H1 (cell line): ENCODE data around the gene HYLS1. TPM values are rescaled to one million over a fixed set of nuclear protein-coding genes. Genes with fewer than 3 reads are reported as not detected.

ENCODE experiments used
- CTCF ChIA-PET: fragments of 300-600 bp; sonication (Branson Sonifier 250); formaldehyde crosslinking; loops from one replicate; lab custom pipeline; 2021; ENCODE audit not compliant: partially characterized antibody; lab: Charles Lee
- POLR2A ChIA-PET: fragments of 300-600 bp; sonication (Branson Sonifier 250); formaldehyde crosslinking; loops from one replicate; lab custom pipeline; 2021; ENCODE audit warnings: inconsistent platforms; ENCODE audit not compliant: partially characterized antibody; lab: Charles Lee
- DNase-seq, 2 experiments: peaks; one replicate each; pipeline versions ENCODE4 v3.0.0 to v3.0.0-alpha.2; 2010 to 2022; ENCODE audit warnings: low spot score in 2 of 2, low read depth in 1 of 2, mixed read lengths in 1 of 2
- FAIRE-seq: peaks from 2 replicates; lab custom pipeline; 2011; peaks lifted over from hg19 to GRCh38; lab: Jason Lieb, UNC
- H2AFZ ChIP-seq: 2 replicates; pipeline ENCODE4 v1.8.1; 2012; ENCODE audit warnings: low read length, inconsistent platforms
- H2AK5ac ChIP-seq: 2 replicates; pipeline ENCODE4 v1.6.1; 2013; ENCODE audit warnings: low read depth, low read length
- H2BK120ac ChIP-seq: replicated peaks from 2 replicates; pipeline ENCODE3; 2013; ENCODE audit warnings: low read depth, low read length, inconsistent platforms
- H2BK12ac ChIP-seq: 2 replicates; pipeline ENCODE4 v1.6.1; 2013; ENCODE audit warnings: low read depth, low read length
- H2BK15ac ChIP-seq: 2 replicates; pipeline ENCODE4 v1.6.1; 2013; ENCODE audit warnings: low read length
- H2BK20ac ChIP-seq: 2 replicates; pipeline ENCODE4 v1.6.1; 2013; ENCODE audit warnings: low read length
- H2BK5ac ChIP-seq: 2 replicates; pipeline ENCODE4 v1.6.1; 2013; ENCODE audit warnings: low read depth, low read length
- H3K14ac ChIP-seq: 2 replicates; pipeline ENCODE4 v1.6.1; 2013; ENCODE audit warnings: inconsistent platforms; ENCODE audit not compliant: insufficient read length
- H3K18ac ChIP-seq: 2 replicates; pipeline ENCODE4 v1.6.1; 2013; ENCODE audit warnings: low read length; ENCODE audit errors: extremely low read depth
- H3K23ac ChIP-seq: 2 replicates; pipeline ENCODE4 v1.6.1; 2013; ENCODE audit warnings: inconsistent platforms; ENCODE audit not compliant: insufficient read length
- H3K23me2 ChIP-seq: 2 replicates; pipeline ENCODE4 v1.6.1; 2013; ENCODE audit warnings: low read depth, low read length
- H3K27ac ChIP-seq: 2 replicates; pipeline ENCODE4 v1.6.1; 2011; ENCODE audit warnings: low read depth, low read length, inconsistent platforms
- H3K27me3 ChIP-seq, 4 experiments: replicated peaks in 1 of 4; 1 replicate in 1 of 4; 2 replicates in 3 of 4; pipeline versions ENCODE4 v1.6.1 to v1.8.1; 2011 to 2013; ENCODE audit warnings: low read length in 3 of 4, mild to moderate bottlenecking in 3 of 4, inconsistent platforms in 2 of 4, mixed read lengths in 2 of 4, moderate library complexity in 1 of 4; ENCODE audit not compliant: control insufficient read depth in 3 of 4, insufficient read depth in 3 of 4; ENCODE audit errors: extremely low read depth in 1 of 4
- H3K36me3 ChIP-seq, 4 experiments: 2 replicates each; pipeline versions ENCODE4 v1.6.1 to v1.8.1; 2011 to 2013; ENCODE audit warnings: mild to moderate bottlenecking in 4 of 4, low read length in 3 of 4, moderate library complexity in 2 of 4, control low read depth in 1 of 4, inconsistent platforms in 1 of 4; ENCODE audit not compliant: insufficient read depth in 4 of 4, control insufficient read depth in 2 of 4
- H3K4ac ChIP-seq: replicated peaks from 2 replicates; pipeline ENCODE3; 2013; ENCODE audit warnings: low read length, low read depth, mixed read lengths, inconsistent platforms; ENCODE audit not compliant: insufficient read length
- H3K4me1 ChIP-seq, 4 experiments: replicated peaks in 1 of 4; 1 replicate in 1 of 4; 2 replicates in 3 of 4; pipeline versions ENCODE4 v1.6.1 to v1.8.1; 2011 to 2013; ENCODE audit warnings: low read length in 3 of 4, inconsistent platforms in 2 of 4, mixed read lengths in 1 of 4; ENCODE audit not compliant: insufficient read depth in 4 of 4, control insufficient read depth in 3 of 4
- H3K4me2 ChIP-seq, 2 experiments: 2 replicates each; pipeline versions ENCODE4 v1.6.1 to v1.8.1; 2011 to 2013; ENCODE audit warnings: low read depth in 2 of 2, low read length in 2 of 2, control low read depth in 1 of 2, inconsistent platforms in 1 of 2, mild to moderate bottlenecking in 1 of 2; ENCODE audit not compliant: insufficient read depth in 1 of 2
- H3K4me3 ChIP-seq, 4 experiments: fragments of 200-600, 300-600 bp in 1 of 4; sonication (generic), shearing (Covaris generic), sonication (Bioruptor Twin) in 1 of 4; 2 replicates each; pipeline versions ENCODE4 v1.5.1 to v1.8.1; 2011 to 2016; ENCODE audit warnings: low read length in 4 of 4, low read depth in 3 of 4, control low read depth in 2 of 4, inconsistent platforms in 2 of 4, mild to moderate bottlenecking in 2 of 4, mixed read lengths in 1 of 4, moderate library complexity in 1 of 4; ENCODE audit not compliant: insufficient read depth in 2 of 4; ENCODE audit errors: extremely low read depth in 1 of 4
- H3K56ac ChIP-seq: replicated peaks from 2 replicates; pipeline ENCODE3; 2013; ENCODE audit warnings: low read depth, mild to moderate bottlenecking, mixed read lengths, low read length, inconsistent platforms; ENCODE audit not compliant: insufficient read length
- H3K79me1 ChIP-seq: 2 replicates; pipeline ENCODE4 v1.6.1; 2013; ENCODE audit warnings: low read depth, low read length, control low read depth
- H3K79me2 ChIP-seq, 2 experiments: 2 replicates each; pipeline versions ENCODE4 v1.6.1 to v1.8.1; 2012 to 2013; ENCODE audit warnings: low read length in 2 of 2, mild to moderate bottlenecking in 2 of 2, inconsistent platforms in 1 of 2; ENCODE audit not compliant: insufficient read depth in 2 of 2, control insufficient read depth in 1 of 2
- H3K9ac ChIP-seq, 4 experiments: replicated peaks in 1 of 4; 1 replicate in 1 of 4; 2 replicates in 3 of 4; pipeline versions ENCODE4 v1.6.1 to v1.8.1; 2011 to 2013; ENCODE audit warnings: low read depth in 3 of 4, low read length in 3 of 4, control low read depth in 2 of 4, mild to moderate bottlenecking in 2 of 4, moderate library complexity in 2 of 4, inconsistent platforms in 1 of 4; ENCODE audit errors: extremely low read depth in 1 of 4
- H3K9me3 ChIP-seq, 2 experiments: 2 replicates each; pipeline versions ENCODE4 v1.6.1 to v1.8.1; 2012 to 2013; ENCODE audit warnings: mild to moderate bottlenecking in 2 of 2, moderate library complexity in 2 of 2, control low read depth in 1 of 2, inconsistent platforms in 1 of 2, low read depth in 1 of 2, low read length in 1 of 2, mixed read lengths in 1 of 2; ENCODE audit not compliant: insufficient read depth in 2 of 2
- H4K20me1 ChIP-seq, 2 experiments: replicated peaks in 1 of 2; 2 replicates each; pipeline versions ENCODE3 to v1.8.1; 2011 to 2013; ENCODE audit warnings: inconsistent platforms in 2 of 2, low read length in 2 of 2, mild to moderate bottlenecking in 1 of 2; ENCODE audit not compliant: insufficient read depth in 2 of 2, control insufficient read depth in 1 of 2
- H4K5ac ChIP-seq: 2 replicates; pipeline ENCODE4 v1.6.1; 2013; ENCODE audit warnings: low read length, low read depth, mixed read lengths, inconsistent platforms; ENCODE audit not compliant: insufficient read length
- H4K8ac ChIP-seq: 2 replicates; pipeline ENCODE4 v1.8.0; 2013; ENCODE audit warnings: mild to moderate bottlenecking, moderate library complexity, low read length, inconsistent platforms; ENCODE audit not compliant: insufficient read depth; ENCODE audit errors: extremely low read depth
- H4K91ac ChIP-seq: replicated peaks from 2 replicates; pipeline ENCODE3; 2013; ENCODE audit warnings: low read length, mixed read lengths, inconsistent platforms; ENCODE audit not compliant: insufficient read length
- CBX5 ChIP-seq: fragments of 300-800, 300-1000 bp; sonication (generic); IDR thresholded peaks from 2 replicates; pipeline ENCODE4 v1.7.1; 2016; ENCODE audit warnings: antibody characterized with exemption, low read length, low read depth
- CBX8 ChIP-seq: fragments of 300-800, 300-1000 bp; sonication (generic); IDR thresholded peaks from 2 replicates; pipeline ENCODE4 v1.7.1; 2016; ENCODE audit warnings: low read depth, low read length, borderline replicate concordance
- HDAC6 ChIP-seq: IDR thresholded peaks from one replicate; pipeline ENCODE4 v1.7.1; 2012; ENCODE audit warnings: low read depth, mild to moderate bottlenecking, inconsistent platforms, low read length, moderate library complexity
- KDM4A ChIP-seq: IDR thresholded peaks from one replicate; pipeline ENCODE4 v1.7.1; 2012; ENCODE audit warnings: low read depth, mild to moderate bottlenecking, moderate library complexity, low read length, inconsistent platforms; ENCODE audit not compliant: severe bottlenecking
- MAFK ChIP-seq: IDR thresholded peaks from 2 replicates; pipeline ENCODE4 v1.6.1; 2012; ENCODE audit warnings: low read depth, mild to moderate bottlenecking, improper control_type of control experiment, low read length
- NANOG ChIP-seq: IDR thresholded peaks from 2 replicates; pipeline ENCODE4 v1.6.1; 2011; ENCODE audit warnings: low read length, low read depth, mild to moderate bottlenecking, inconsistent platforms; ENCODE audit not compliant: insufficient read depth, poor library complexity, severe bottlenecking
- RBBP5 ChIP-seq: IDR thresholded peaks from 2 replicates; pipeline ENCODE4 v1.7.1; 2012; ENCODE audit warnings: low read depth, mild to moderate bottlenecking, inconsistent platforms, low read length, moderate library complexity, borderline replicate concordance
- SIX5 ChIP-seq: IDR thresholded peaks from 2 replicates; pipeline ENCODE4 v1.6.1; 2011; ENCODE audit warnings: mild to moderate bottlenecking, low read depth, low read length
- SP4 ChIP-seq: IDR thresholded peaks from 2 replicates; pipeline ENCODE4 v1.6.1; 2012; ENCODE audit warnings: low read length, inconsistent platforms
- TAF7 ChIP-seq: optimal IDR thresholded peaks from 2 replicates; pipeline ENCODE3; 2011; ENCODE audit warnings: low read depth, mild to moderate bottlenecking, inconsistent platforms, low read length, moderate library complexity, borderline replicate concordance
- TBP ChIP-seq: IDR thresholded peaks from 2 replicates; pipeline ENCODE4 v1.6.1; 2011; ENCODE audit warnings: low read depth, low read length, improper control_type of control experiment
- TEAD4 ChIP-seq: IDR thresholded peaks from 2 replicates; pipeline ENCODE4 v1.6.1; 2012; ENCODE audit warnings: low read depth, low read length, inconsistent platforms, mixed read lengths
- YY1 ChIP-seq: IDR thresholded peaks from 2 replicates; pipeline ENCODE4 v1.6.1; 2011; ENCODE audit warnings: low read depth, mild to moderate bottlenecking, low read length
- polyA plus RNA-seq, 7 experiments: library from polyadenylated mRNA; depleted of rRNA in 3 of 7; stranded (reverse) in 5 of 7; unstranded in 2 of 7; fragments of >200 nt in 5 of 7; fragments of 200-250 nt in 2 of 7; gene quantifications; 1 replicate in 5 of 7; 2 replicates in 1 of 7; 4 replicates in 1 of 7; pipeline versions ENCODE4 v1.2.1 to v1.2.3, GENCODE V29; 2011 to 2013; ENCODE audit warnings: missing spikeins in 2 of 7, mixed read lengths in 2 of 7
- total RNA-seq: library from RNA; stranded (reverse); fragmentation: NEBNext Ultra II Directional; extraction: Animal tissue kit (Norgen Biotek cat#: 25700); gene quantifications from 2 replicates; pipeline ENCODE4 v1.2.1, GENCODE V29; 2021
- TF ChIP-seq, protein P1 (sequence below): IDR thresholded peaks from 2 replicates; pipeline ENCODE4 v1.6.1; 2012; ENCODE audit warnings: low read length, inconsistent platforms

HYLS1 gene
- total and polyA plus RNA-seq, 2 of the 8 experiments (the other 6 are each of a cell fraction or from before 2014, with no cell fraction given) = 5.1 to 11.6 TPM

DNA sequence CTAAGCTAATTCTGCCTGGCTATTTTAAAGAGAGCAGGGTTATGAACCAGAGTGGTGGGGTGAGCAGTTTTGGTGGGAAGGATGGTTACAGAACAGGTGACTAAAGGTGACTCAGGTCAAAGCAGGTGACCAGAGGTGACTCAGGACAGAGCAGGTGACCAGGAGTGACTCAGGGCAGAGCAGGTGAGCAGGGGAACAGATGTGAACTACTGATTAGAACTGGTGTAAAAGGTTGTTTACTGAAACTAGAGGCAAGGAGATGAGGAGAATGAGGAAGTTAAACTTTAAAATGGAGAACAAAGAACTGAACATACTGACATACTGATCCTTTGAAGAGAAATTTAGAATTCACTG lies 15.4 kb upstream of the HYLS1 start:
- ChIA-PET POLR2A (no interaction called here), CTCF (interaction anchor here (0.8 to 1.5 kb wide), 5 partner anchors 24 to 1109 kb away, joined by 3 read pairs; no protein-coding TSS in a partner anchor)
- no peak overlapping the region for H2AFZ ChIP-seq
- H4K8ac ChIP-seq = no peak overlapping the region
- H3K79me2 ChIP-seq = no peaks in the 10 kb centered on the region
- no peak overlapping the region for H2BK20ac ChIP-seq
- H3K18ac ChIP-seq = no peak overlapping the region
- H2BK5ac ChIP-seq = no peak overlapping the region
- H3K9ac ChIP-seq = no peak overlapping the region
- peaks cover 0 to under 1% of the 10 kb centered on the region in 2 experiments; a peak in 1 of 4 replicates for H3K9me3 ChIP-seq
- H3K14ac ChIP-seq = no peak overlapping the region
- H4K5ac ChIP-seq = no peak overlapping the region
- no peak overlapping the region for H3K23ac ChIP-seq
- no peak overlapping the region for H3K4me3 ChIP-seq
- H3K4me1 ChIP-seq = no peaks in the 10 kb centered on the region; a peak in 1 of 7 replicates
- no peaks in the 10 kb centered on the region for H3K27me3 ChIP-seq
- no peak overlapping the region for H3K27ac ChIP-seq
- no peak overlapping the region for H2AK5ac ChIP-seq
- 0 out of 2 replicates have a peak, but pooled peaks cover 2% of the 10 kb centered on the region for H3K23me2 ChIP-seq
- no peak for DNase-seq
- H3K56ac ChIP-seq = no peak overlapping the region
- H3K4me2 ChIP-seq = no peak overlapping the region
- no peaks in the 10 kb centered on the region for H4K20me1 ChIP-seq
- no peaks in the 10 kb centered on the region for H3K79me1 ChIP-seq
- H2BK12ac ChIP-seq = no peak overlapping the region
- H3K4ac ChIP-seq = no peak overlapping the region
- no peak overlapping the region for H2BK120ac ChIP-seq
- no peaks in the 10 kb centered on the region for H3K36me3 ChIP-seq
- no peak for FAIRE-seq
- no peak overlapping the region for H2BK15ac ChIP-seq
- H4K91ac ChIP-seq = no peak overlapping the region
- TF ChIP-seq HDAC6 = no peak
- TF ChIP-seq MAFK = no peak
- TF ChIP-seq, protein P1, sequence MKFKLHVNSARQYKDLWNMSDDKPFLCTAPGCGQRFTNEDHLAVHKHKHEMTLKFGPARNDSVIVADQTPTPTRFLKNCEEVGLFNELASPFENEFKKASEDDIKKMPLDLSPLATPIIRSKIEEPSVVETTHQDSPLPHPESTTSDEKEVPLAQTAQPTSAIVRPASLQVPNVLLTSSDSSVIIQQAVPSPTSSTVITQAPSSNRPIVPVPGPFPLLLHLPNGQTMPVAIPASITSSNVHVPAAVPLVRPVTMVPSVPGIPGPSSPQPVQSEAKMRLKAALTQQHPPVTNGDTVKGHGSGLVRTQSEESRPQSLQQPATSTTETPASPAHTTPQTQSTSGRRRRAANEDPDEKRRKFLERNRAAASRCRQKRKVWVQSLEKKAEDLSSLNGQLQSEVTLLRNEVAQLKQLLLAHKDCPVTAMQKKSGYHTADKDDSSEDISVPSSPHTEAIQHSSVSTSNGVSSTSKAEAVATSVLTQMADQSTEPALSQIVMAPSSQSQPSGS = no peak
- no peak for TF ChIP-seq CBX8
- TF ChIP-seq TAF7 = no peak
- TF ChIP-seq TEAD4 = no peak
- no peak for TF ChIP-seq SIX5
- TF ChIP-seq NANOG = no peak
- TF ChIP-seq TBP = no peak
- no peak for TF ChIP-seq YY1
- no peak for TF ChIP-seq CBX5
- no peak for TF ChIP-seq RBBP5
- TF ChIP-seq SP4 = no peak
- no peak for TF ChIP-seq KDM4A
